Astrocyte (in vitro differentiated cells and primary cell): ENCODE data around the gene ITGA2B. TPM values are rescaled to one million over a fixed set of nuclear protein-coding genes. Genes with fewer than 3 reads are reported as not detected.
A peak's percentile ranks its signal among the peaks of the same experiment; 100 is the strongest.
"Not testable (repeated sequence)": the region's sequence is repeated elsewhere in the genome, so short reads cannot be mapped to it uniquely, and the experiment has no call there.

Source experiments
- DNase-seq: peaks from one replicate; pipeline ENCODE4 v3.0.0-alpha.2; 2010; ENCODE audit warnings: low read depth
- FAIRE-seq: peaks from 2 replicates; lab custom pipeline; 2011; peaks lifted over from hg19 to GRCh38; lab: Jason Lieb, UNC
- H2AFZ ChIP-seq: 2 replicates; pipeline ENCODE4 v1.6.0; 2012; ENCODE audit warnings: low read depth, low read length, inconsistent platforms
- H3K27ac ChIP-seq: 2 replicates; pipeline ENCODE4 v1.5.1; 2011; ENCODE audit warnings: low read depth, low read length, inconsistent platforms
- H3K27me3 ChIP-seq: 2 replicates; pipeline ENCODE4 v1.6.0; 2011; ENCODE audit warnings: low read length, inconsistent platforms; ENCODE audit not compliant: insufficient read depth
- H3K36me3 ChIP-seq: 2 replicates; pipeline ENCODE4 v1.5.1; 2011; ENCODE audit warnings: low read length, inconsistent platforms; ENCODE audit not compliant: insufficient read depth
- H3K4me1 ChIP-seq: 2 replicates; pipeline ENCODE4 v1.5.1; 2011; ENCODE audit warnings: low read length, inconsistent platforms; ENCODE audit not compliant: insufficient read depth
- H3K4me2 ChIP-seq: 2 replicates; pipeline ENCODE4 v1.6.0; 2012; ENCODE audit warnings: low read length, inconsistent platforms
- H3K4me3 ChIP-seq: 2 replicates; pipeline ENCODE4 v1.5.1; 2011; ENCODE audit warnings: low read depth, mild to moderate bottlenecking, low read length, inconsistent platforms; ENCODE audit not compliant: insufficient read depth
- H3K79me2 ChIP-seq: 2 replicates; pipeline ENCODE4 v1.6.0; 2012; ENCODE audit warnings: mild to moderate bottlenecking, low read length, inconsistent platforms; ENCODE audit not compliant: insufficient read depth
- H3K9ac ChIP-seq: 2 replicates; pipeline ENCODE4 v1.6.0; 2012; ENCODE audit warnings: mild to moderate bottlenecking, low read length, inconsistent platforms
- H3K9me3 ChIP-seq: 2 replicates; pipeline ENCODE4 v1.5.1; 2012; ENCODE audit warnings: low read depth, mild to moderate bottlenecking, low read length, inconsistent platforms; ENCODE audit not compliant: insufficient read depth
- H4K20me1 ChIP-seq: 2 replicates; pipeline ENCODE4 v1.6.0; 2012; ENCODE audit warnings: low read length, inconsistent platforms; ENCODE audit not compliant: insufficient read depth
- H3K27ac Mint-ChIP-seq: one replicate; pipeline ENCODE4 v1.8.0; 2021; ENCODE audit warnings: mild to moderate bottlenecking, mixed read lengths; ENCODE audit not compliant: unreplicated experiment
- H3K27me3 Mint-ChIP-seq: one replicate; pipeline ENCODE4 v1.8.0; 2021; ENCODE audit warnings: low read depth, mixed read lengths; ENCODE audit not compliant: unreplicated experiment
- H3K36me3 Mint-ChIP-seq: one replicate; pipeline ENCODE4 v1.8.0; 2021; ENCODE audit warnings: low read depth, mixed read lengths; ENCODE audit not compliant: unreplicated experiment
- H3K4me1 Mint-ChIP-seq: one replicate; pipeline ENCODE4 v1.8.0; 2021; ENCODE audit warnings: low read depth, mixed read lengths; ENCODE audit not compliant: unreplicated experiment
- H3K4me3 Mint-ChIP-seq: one replicate; pipeline ENCODE4 v1.8.0; 2021; ENCODE audit warnings: mild to moderate bottlenecking, moderate library complexity, mixed read lengths; ENCODE audit not compliant: unreplicated experiment
- H3K9me3 Mint-ChIP-seq: one replicate; pipeline ENCODE4 v1.8.0; 2021; ENCODE audit warnings: mild to moderate bottlenecking, mixed read lengths; ENCODE audit not compliant: unreplicated experiment
- CTCF ChIP-seq: IDR thresholded peaks from 2 replicates; pipeline ENCODE4 v1.5.1; 2011; ENCODE audit warnings: low read depth, mild to moderate bottlenecking, inconsistent platforms, low read length, moderate library complexity; ENCODE audit not compliant: insufficient read depth
- EZH2 ChIP-seq: IDR thresholded peaks from 2 replicates; pipeline ENCODE4 v1.6.1; 2012; ENCODE audit warnings: mild to moderate bottlenecking, low read length, inconsistent platforms; ENCODE audit not compliant: insufficient read depth
- total RNA-seq: library from RNA; stranded (reverse); gene quantifications from 2 replicates; pipeline ENCODE4 v1.2.1, GENCODE V29; 2021

ITGA2B gene
- total RNA-seq, 1 donor from 2014 or later: 0.68 TPM

DNA sequence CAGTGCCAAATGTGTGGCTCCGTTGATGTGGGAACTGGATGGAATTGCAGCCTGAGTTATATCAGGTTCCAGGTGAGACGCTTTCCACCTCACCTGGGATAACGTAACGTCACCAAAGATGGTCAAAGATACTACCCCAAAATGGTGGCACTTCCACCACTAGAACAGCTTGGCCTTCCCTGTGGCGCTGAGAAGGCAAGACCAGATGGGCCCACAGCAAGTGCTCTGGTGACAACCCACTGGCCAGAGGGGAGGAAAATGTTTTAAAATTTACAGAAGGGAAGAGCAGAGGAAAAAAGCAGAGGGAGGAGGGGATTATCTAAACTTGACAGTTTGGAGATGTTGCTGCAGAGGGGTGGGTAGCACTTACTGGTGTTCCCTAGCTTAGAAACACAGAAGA, 7.5 kb upstream of the ITGA2B start:
- Histone ChIP-seq H3K36me3 (peaks cover 30% of the 10 kb centered on the region), H3K79me2 (no peaks in the 10 kb centered on the region), H3K9ac (no peak overlapping the region), H3K4me3 (no peak overlapping the region), H3K4me1 (peaks cover 4% of the 10 kb centered on the region), H3K4me2 (no peak overlapping the region), H3K9me3 (no peaks in the 10 kb centered on the region), H4K20me1 (peaks cover 16% of the 10 kb centered on the region), H3K27ac (no peak overlapping the region), H3K27me3 (no peaks in the 10 kb centered on the region), H2AFZ (no peak overlapping the region)
- Mint-ChIP-seq H3K36me3 (peaks cover 22% of the 10 kb centered on the region), H3K4me1 (no peaks in the 10 kb centered on the region), H3K9me3 (no peaks in the 10 kb centered on the region), H3K27me3 (no peaks in the 10 kb centered on the region), H3K4me3 (no peak overlapping the region), H3K27ac (peak overlapping the region; percentile 58)
- no peak for TF ChIP-seq EZH2
- TF ChIP-seq CTCF: no peak
- no peak for DNase-seq
- FAIRE-seq: no peak

- Histone ChIP-seq H3K27ac (no peak overlapping the region), H3K79me2 (no peaks in the 10 kb centered on the region), H4K20me1 (peaks cover 14% of the 10 kb centered on the region), H3K27me3 (no peaks in the 10 kb centered on the region), H3K36me3 (peaks cover 22% of the 10 kb centered on the region), H2AFZ (no peak overlapping the region), H3K9me3 (no peaks in the 10 kb centered on the region), H3K4me1 (peaks cover 4% of the 10 kb centered on the region), H3K9ac (no peak overlapping the region), H3K4me2 (no peak overlapping the region), H3K4me3 (no peak overlapping the region)
- Mint-ChIP-seq H3K27me3 (no peaks in the 10 kb centered on the region), H3K27ac (no peak overlapping the region), H3K4me3 (no peak overlapping the region), H3K4me1 (no peaks in the 10 kb centered on the region), H3K36me3 (peaks cover 15% of the 10 kb centered on the region), H3K9me3 (no peaks in the 10 kb centered on the region)
- TF ChIP-seq CTCF (no peak), EZH2 (no peak)
- DNase-seq (no peak), FAIRE-seq (no peak)
Measured at GRCh38 chr17:44394833-44395232, 5.4 kb upstream of the ITGA2B start.

GRCh38 chr17:44394112-44394511, 4.7 kb upstream of the ITGA2B start:
- Histone ChIP-seq H4K20me1 (peaks cover 12% of the 10 kb centered on the region), H3K36me3 (peaks cover 18% of the 10 kb centered on the region)
- peaks cover 10% of the 10 kb centered on the region for H3K36me3 Mint-ChIP-seq
- not testable (repeated sequence) for H3K9me3 Mint-ChIP-seq, H3K4me3 ChIP-seq, H3K27ac ChIP-seq, H3K4me3 Mint-ChIP-seq, H3K9ac ChIP-seq, H3K27me3 ChIP-seq, DNase-seq, H3K27ac Mint-ChIP-seq, FAIRE-seq, H3K4me2 ChIP-seq, H3K4me1 Mint-ChIP-seq, H3K27me3 Mint-ChIP-seq, H3K79me2 ChIP-seq, H2AFZ ChIP-seq, H3K9me3 ChIP-seq, H3K4me1 ChIP-seq
